WTC11 (cell line): ENCODE results near the gene NMRK1. TPM values are rescaled to one million over a fixed set of nuclear protein-coding genes. Genes with fewer than 3 reads are reported as not detected.

Experiments used
- ATAC-seq: fragments of 200-7000 bp; cut with Tn5 transposase; 2 replicates; pipeline ENCODE4 v1.10.0; 2021; ENCODE audit warnings: mild to moderate bottlenecking, moderate library complexity
- CTCF ChIA-PET: fragments of 300-600 bp; sonication (Branson Sonifier 250); formaldehyde crosslinking; loops from one replicate; lab custom pipeline; 2021; ENCODE audit warnings: antibody characterized with exemption; lab: Charles Lee
- POLR2A ChIA-PET: fragments of 350-600 bp; sonication (Branson Sonifier 250); formaldehyde crosslinking; loops from one replicate; lab custom pipeline; 2021; ENCODE audit warnings: antibody characterized with exemption; lab: Charles Lee
- DNase-seq: peaks from one replicate; pipeline ENCODE4 v3.0.0; 2021; ENCODE audit warnings: low spot score
- H3K27ac Mint-ChIP-seq: 2 replicates; pipeline ENCODE4 v1.8.0; 2021; ENCODE audit warnings: mixed read lengths
- H3K27me3 Mint-ChIP-seq: 2 replicates; pipeline ENCODE4 v1.8.0; 2021; ENCODE audit warnings: low read depth, mild to moderate bottlenecking, moderate library complexity, mixed read lengths
- H3K36me3 Mint-ChIP-seq: 2 replicates; pipeline ENCODE4 v1.8.0; 2021; ENCODE audit warnings: mixed read lengths
- H3K4me1 Mint-ChIP-seq: 2 replicates; pipeline ENCODE4 v1.8.0; 2022; ENCODE audit warnings: mixed read lengths
- H3K4me3 Mint-ChIP-seq: 2 replicates; pipeline ENCODE4 v1.8.0; 2021; ENCODE audit warnings: mild to moderate bottlenecking, moderate library complexity, mixed read lengths
- H3K9me3 Mint-ChIP-seq: 2 replicates; pipeline ENCODE4 v1.8.0; 2021; ENCODE audit warnings: mixed read lengths
- CREM ChIP-seq: sonication (generic); formaldehyde crosslinking; IDR thresholded peaks from 2 replicates; pipeline ENCODE4 v1.8.1; 2022; ENCODE audit warnings: mild to moderate bottlenecking, missing genetic modification reagents, moderate library complexity
- EMX1 ChIP-seq: fragments of 250-450 bp; sonication (Bioruptor Pico); IDR thresholded peaks from 2 replicates; pipeline ENCODE4 v1.8.0; 2021; ENCODE audit warnings: mild to moderate bottlenecking
- GRHL2 ChIP-seq: fragments of 250-450 bp; sonication (Bioruptor Pico); IDR thresholded peaks from 2 replicates; pipeline ENCODE4 v1.8.0; 2022; ENCODE audit warnings: mild to moderate bottlenecking, moderate library complexity; ENCODE audit not compliant: insufficient replicate concordance, severe bottlenecking
- KAT7 ChIP-seq: sonication (generic); formaldehyde crosslinking; IDR thresholded peaks from 2 replicates; pipeline ENCODE4 v1.8.1; 2023; ENCODE audit warnings: missing genetic modification reagents, mild to moderate bottlenecking, borderline replicate concordance
- ZNF416 ChIP-seq: fragments of 250-450 bp; sonication (Bioruptor Pico); IDR thresholded peaks from 2 replicates; pipeline ENCODE4 v1.9.0; 2021; ENCODE audit warnings: mild to moderate bottlenecking, inconsistent platforms
- total RNA-seq: library from RNA; stranded (reverse); gene quantifications from 3 replicates; pipeline ENCODE4 v1.2.3, GENCODE V29; 2021
- TF ChIP-seq, protein P1 (sequence below): sonication (generic); formaldehyde crosslinking; IDR thresholded peaks from 2 replicates; pipeline ENCODE4 v1.8.0; 2022; ENCODE audit warnings: mild to moderate bottlenecking, missing genetic modification reagents
- TF ChIP-seq, protein P2 (sequence below): fragments of 250-450 bp; sonication (Bioruptor Pico); IDR thresholded peaks from 2 replicates; pipeline ENCODE4 v1.9.0; 2021; ENCODE audit warnings: mild to moderate bottlenecking
- TF ChIP-seq, protein P3 (sequence below): sonication (generic); formaldehyde crosslinking; IDR thresholded peaks from 2 replicates; pipeline ENCODE4 v1.8.0; 2022; ENCODE audit warnings: mild to moderate bottlenecking, missing genetic modification reagents
- TF ChIP-seq, protein P4 (sequence below): sonication (generic); formaldehyde crosslinking; IDR thresholded peaks from 2 replicates; pipeline ENCODE4 v1.8.1; 2022; ENCODE audit warnings: low read depth, mild to moderate bottlenecking, moderate library complexity, missing genetic modification reagents, borderline replicate concordance
- TF ChIP-seq, protein P5 (sequence below): fragments of 250-450 bp; sonication (Bioruptor Pico); IDR thresholded peaks from 2 replicates; pipeline ENCODE4 v2.1.2; 2022; ENCODE audit warnings: mild to moderate bottlenecking, moderate library complexity
- TF ChIP-seq, protein P6 (sequence below): sonication (generic); formaldehyde crosslinking; IDR thresholded peaks from 2 replicates; pipeline ENCODE4 v1.8.1; 2023; ENCODE audit warnings: mild to moderate bottlenecking, missing genetic modification reagents
- TF ChIP-seq, protein P7 (sequence below): sonication (generic); formaldehyde crosslinking; conservative IDR thresholded peaks from 2 replicates; pipeline ENCODE4 v1.8.1; 2022; ENCODE audit warnings: mild to moderate bottlenecking, missing genetic modification reagents
- TF ChIP-seq, protein P8 (sequence below): sonication (generic); formaldehyde crosslinking; IDR thresholded peaks from 2 replicates; pipeline ENCODE4 v1.8.1; 2022; ENCODE audit warnings: low read depth, missing genetic modification reagents, borderline replicate concordance
- TF ChIP-seq, protein P9 (sequence below): sonication (generic); formaldehyde crosslinking; conservative IDR thresholded peaks from 2 replicates; pipeline ENCODE4 v1.8.1; 2023; ENCODE audit warnings: mild to moderate bottlenecking, low read depth, missing genetic modification reagents, moderate library complexity
- TF ChIP-seq, protein P10 (sequence below): sonication (generic); formaldehyde crosslinking; IDR thresholded peaks from 2 replicates; pipeline ENCODE4 v1.8.1; 2022; ENCODE audit warnings: mild to moderate bottlenecking, moderate library complexity, missing genetic modification reagents

The NMRK1 gene
- total RNA-seq, 1 experiment from 2014 or later, result 14.5 TPM

DNA sequence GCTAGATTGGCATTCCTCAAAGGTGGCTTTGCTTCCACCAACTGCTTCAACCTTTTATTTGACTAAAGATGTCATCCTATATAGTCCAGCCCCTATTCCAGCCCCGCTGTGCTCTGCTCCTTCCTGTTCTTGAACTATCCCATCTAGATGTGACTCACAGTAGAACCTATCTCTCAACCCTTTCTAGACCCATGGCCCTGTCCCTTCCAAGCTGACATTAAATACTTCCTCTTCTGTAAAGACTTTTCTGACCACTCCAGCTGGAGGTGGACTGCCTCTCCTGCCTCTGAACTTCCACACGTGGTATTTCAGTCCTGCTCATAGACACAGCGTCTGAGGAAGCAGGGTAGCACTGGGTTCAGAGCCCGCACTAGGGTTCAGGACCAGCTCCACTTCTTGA, 32.7 kb upstream of the NMRK1 start:
- no peaks in the 10 kb centered on the region for H3K27me3 Mint-ChIP-seq
- POLR2A ChIA-PET, result no interaction called here
- no peak overlapping the region for H3K27ac Mint-ChIP-seq
- peaks cover 3% of the 10 kb centered on the region for H3K36me3 Mint-ChIP-seq
- TF ChIP-seq ZNF416 (CRISPR knock-in tag), result no peak
- TF ChIP-seq, protein P1, sequence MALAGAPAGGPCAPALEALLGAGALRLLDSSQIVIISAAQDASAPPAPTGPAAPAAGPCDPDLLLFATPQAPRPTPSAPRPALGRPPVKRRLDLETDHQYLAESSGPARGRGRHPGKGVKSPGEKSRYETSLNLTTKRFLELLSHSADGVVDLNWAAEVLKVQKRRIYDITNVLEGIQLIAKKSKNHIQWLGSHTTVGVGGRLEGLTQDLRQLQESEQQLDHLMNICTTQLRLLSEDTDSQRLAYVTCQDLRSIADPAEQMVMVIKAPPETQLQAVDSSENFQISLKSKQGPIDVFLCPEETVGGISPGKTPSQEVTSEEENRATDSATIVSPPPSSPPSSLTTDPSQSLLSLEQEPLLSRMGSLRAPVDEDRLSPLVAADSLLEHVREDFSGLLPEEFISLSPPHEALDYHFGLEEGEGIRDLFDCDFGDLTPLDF (CRISPR knock-in tag), result no peak
- TF ChIP-seq, protein P2, sequence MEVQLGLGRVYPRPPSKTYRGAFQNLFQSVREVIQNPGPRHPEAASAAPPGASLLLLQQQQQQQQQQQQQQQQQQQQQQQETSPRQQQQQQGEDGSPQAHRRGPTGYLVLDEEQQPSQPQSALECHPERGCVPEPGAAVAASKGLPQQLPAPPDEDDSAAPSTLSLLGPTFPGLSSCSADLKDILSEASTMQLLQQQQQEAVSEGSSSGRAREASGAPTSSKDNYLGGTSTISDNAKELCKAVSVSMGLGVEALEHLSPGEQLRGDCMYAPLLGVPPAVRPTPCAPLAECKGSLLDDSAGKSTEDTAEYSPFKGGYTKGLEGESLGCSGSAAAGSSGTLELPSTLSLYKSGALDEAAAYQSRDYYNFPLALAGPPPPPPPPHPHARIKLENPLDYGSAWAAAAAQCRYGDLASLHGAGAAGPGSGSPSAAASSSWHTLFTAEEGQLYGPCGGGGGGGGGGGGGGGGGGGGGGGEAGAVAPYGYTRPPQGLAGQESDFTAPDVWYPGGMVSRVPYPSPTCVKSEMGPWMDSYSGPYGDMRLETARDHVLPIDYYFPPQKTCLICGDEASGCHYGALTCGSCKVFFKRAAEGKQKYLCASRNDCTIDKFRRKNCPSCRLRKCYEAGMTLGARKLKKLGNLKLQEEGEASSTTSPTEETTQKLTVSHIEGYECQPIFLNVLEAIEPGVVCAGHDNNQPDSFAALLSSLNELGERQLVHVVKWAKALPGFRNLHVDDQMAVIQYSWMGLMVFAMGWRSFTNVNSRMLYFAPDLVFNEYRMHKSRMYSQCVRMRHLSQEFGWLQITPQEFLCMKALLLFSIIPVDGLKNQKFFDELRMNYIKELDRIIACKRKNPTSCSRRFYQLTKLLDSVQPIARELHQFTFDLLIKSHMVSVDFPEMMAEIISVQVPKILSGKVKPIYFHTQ (CRISPR knock-in tag), result no peak
- no peak for TF ChIP-seq EMX1 (CRISPR knock-in tag)
- TF ChIP-seq, protein P3, sequence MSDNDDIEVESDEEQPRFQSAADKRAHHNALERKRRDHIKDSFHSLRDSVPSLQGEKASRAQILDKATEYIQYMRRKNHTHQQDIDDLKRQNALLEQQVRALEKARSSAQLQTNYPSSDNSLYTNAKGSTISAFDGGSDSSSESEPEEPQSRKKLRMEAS (CRISPR knock-in tag), result no peak
- TF ChIP-seq, protein P4, sequence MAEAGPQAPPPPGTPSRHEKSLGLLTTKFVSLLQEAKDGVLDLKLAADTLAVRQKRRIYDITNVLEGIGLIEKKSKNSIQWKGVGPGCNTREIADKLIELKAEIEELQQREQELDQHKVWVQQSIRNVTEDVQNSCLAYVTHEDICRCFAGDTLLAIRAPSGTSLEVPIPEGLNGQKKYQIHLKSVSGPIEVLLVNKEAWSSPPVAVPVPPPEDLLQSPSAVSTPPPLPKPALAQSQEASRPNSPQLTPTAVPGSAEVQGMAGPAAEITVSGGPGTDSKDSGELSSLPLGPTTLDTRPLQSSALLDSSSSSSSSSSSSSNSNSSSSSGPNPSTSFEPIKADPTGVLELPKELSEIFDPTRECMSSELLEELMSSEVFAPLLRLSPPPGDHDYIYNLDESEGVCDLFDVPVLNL, result no peak
- TF ChIP-seq, protein P5, sequence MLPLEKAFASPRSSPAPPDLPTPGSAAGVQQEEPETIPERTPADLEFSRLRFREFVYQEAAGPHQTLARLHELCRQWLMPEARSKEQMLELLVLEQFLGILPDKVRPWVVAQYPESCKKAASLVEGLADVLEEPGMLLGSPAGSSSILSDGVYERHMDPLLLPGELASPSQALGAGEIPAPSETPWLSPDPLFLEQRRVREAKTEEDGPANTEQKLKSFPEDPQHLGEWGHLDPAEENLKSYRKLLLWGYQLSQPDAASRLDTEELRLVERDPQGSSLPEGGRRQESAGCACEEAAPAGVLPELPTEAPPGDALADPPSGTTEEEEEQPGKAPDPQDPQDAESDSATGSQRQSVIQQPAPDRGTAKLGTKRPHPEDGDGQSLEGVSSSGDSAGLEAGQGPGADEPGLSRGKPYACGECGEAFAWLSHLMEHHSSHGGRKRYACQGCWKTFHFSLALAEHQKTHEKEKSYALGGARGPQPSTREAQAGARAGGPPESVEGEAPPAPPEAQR (CRISPR knock-in tag), result no peak
- no peak for TF ChIP-seq GRHL2
- TF ChIP-seq, protein P6, sequence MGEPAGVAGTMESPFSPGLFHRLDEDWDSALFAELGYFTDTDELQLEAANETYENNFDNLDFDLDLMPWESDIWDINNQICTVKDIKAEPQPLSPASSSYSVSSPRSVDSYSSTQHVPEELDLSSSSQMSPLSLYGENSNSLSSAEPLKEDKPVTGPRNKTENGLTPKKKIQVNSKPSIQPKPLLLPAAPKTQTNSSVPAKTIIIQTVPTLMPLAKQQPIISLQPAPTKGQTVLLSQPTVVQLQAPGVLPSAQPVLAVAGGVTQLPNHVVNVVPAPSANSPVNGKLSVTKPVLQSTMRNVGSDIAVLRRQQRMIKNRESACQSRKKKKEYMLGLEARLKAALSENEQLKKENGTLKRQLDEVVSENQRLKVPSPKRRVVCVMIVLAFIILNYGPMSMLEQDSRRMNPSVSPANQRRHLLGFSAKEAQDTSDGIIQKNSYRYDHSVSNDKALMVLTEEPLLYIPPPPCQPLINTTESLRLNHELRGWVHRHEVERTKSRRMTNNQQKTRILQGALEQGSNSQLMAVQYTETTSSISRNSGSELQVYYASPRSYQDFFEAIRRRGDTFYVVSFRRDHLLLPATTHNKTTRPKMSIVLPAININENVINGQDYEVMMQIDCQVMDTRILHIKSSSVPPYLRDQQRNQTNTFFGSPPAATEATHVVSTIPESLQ (CRISPR knock-in tag), result no peak
- TF ChIP-seq, protein P7, sequence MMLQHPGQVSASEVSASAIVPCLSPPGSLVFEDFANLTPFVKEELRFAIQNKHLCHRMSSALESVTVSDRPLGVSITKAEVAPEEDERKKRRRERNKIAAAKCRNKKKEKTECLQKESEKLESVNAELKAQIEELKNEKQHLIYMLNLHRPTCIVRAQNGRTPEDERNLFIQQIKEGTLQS (CRISPR knock-in tag), result no peak
- TF ChIP-seq, protein P8, sequence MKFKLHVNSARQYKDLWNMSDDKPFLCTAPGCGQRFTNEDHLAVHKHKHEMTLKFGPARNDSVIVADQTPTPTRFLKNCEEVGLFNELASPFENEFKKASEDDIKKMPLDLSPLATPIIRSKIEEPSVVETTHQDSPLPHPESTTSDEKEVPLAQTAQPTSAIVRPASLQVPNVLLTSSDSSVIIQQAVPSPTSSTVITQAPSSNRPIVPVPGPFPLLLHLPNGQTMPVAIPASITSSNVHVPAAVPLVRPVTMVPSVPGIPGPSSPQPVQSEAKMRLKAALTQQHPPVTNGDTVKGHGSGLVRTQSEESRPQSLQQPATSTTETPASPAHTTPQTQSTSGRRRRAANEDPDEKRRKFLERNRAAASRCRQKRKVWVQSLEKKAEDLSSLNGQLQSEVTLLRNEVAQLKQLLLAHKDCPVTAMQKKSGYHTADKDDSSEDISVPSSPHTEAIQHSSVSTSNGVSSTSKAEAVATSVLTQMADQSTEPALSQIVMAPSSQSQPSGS (CRISPR knock-in tag), result no peak
- TF ChIP-seq KAT7 (CRISPR knock-in tag), result no peak
- TF ChIP-seq CREM, result no peak
- TF ChIP-seq, protein P9, sequence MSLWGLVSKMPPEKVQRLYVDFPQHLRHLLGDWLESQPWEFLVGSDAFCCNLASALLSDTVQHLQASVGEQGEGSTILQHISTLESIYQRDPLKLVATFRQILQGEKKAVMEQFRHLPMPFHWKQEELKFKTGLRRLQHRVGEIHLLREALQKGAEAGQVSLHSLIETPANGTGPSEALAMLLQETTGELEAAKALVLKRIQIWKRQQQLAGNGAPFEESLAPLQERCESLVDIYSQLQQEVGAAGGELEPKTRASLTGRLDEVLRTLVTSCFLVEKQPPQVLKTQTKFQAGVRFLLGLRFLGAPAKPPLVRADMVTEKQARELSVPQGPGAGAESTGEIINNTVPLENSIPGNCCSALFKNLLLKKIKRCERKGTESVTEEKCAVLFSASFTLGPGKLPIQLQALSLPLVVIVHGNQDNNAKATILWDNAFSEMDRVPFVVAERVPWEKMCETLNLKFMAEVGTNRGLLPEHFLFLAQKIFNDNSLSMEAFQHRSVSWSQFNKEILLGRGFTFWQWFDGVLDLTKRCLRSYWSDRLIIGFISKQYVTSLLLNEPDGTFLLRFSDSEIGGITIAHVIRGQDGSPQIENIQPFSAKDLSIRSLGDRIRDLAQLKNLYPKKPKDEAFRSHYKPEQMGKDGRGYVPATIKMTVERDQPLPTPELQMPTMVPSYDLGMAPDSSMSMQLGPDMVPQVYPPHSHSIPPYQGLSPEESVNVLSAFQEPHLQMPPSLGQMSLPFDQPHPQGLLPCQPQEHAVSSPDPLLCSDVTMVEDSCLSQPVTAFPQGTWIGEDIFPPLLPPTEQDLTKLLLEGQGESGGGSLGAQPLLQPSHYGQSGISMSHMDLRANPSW, result no peak
- TF ChIP-seq, protein P10, sequence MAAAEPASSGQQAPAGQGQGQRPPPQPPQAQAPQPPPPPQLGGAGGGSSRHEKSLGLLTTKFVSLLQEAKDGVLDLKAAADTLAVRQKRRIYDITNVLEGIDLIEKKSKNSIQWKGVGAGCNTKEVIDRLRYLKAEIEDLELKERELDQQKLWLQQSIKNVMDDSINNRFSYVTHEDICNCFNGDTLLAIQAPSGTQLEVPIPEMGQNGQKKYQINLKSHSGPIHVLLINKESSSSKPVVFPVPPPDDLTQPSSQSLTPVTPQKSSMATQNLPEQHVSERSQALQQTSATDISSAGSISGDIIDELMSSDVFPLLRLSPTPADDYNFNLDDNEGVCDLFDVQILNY (CRISPR knock-in tag), result no peak
- TF ChIP-seq, all 79 proteins: peak for 0
- no peak overlapping the region for H3K4me3 Mint-ChIP-seq
- 0 out of 2 replicates have a peak, but pooled peaks cover 5% of the 10 kb centered on the region for H3K9me3 Mint-ChIP-seq
- ATAC-seq (no peak), DNase-seq (no peak)
- peaks cover 15% of the 10 kb centered on the region for H3K4me1 Mint-ChIP-seq
- CTCF ChIA-PET, result interaction anchor here (1.4 kb wide), 1 partner anchor 65 kb away, joined by 7 read pairs; no protein-coding TSS in a partner anchor
